ENCODE results near the gene CTXN2. TPM values are rescaled to one million over a fixed set of nuclear protein-coding genes. Genes with fewer than 3 reads are reported as not detected.

The CTXN2 gene
- total and polyA plus RNA-seq, 2 of the 13 experiments (the other 11 are each of a cell fraction or from before 2014, with no cell fraction given) = not detected

DNA sequence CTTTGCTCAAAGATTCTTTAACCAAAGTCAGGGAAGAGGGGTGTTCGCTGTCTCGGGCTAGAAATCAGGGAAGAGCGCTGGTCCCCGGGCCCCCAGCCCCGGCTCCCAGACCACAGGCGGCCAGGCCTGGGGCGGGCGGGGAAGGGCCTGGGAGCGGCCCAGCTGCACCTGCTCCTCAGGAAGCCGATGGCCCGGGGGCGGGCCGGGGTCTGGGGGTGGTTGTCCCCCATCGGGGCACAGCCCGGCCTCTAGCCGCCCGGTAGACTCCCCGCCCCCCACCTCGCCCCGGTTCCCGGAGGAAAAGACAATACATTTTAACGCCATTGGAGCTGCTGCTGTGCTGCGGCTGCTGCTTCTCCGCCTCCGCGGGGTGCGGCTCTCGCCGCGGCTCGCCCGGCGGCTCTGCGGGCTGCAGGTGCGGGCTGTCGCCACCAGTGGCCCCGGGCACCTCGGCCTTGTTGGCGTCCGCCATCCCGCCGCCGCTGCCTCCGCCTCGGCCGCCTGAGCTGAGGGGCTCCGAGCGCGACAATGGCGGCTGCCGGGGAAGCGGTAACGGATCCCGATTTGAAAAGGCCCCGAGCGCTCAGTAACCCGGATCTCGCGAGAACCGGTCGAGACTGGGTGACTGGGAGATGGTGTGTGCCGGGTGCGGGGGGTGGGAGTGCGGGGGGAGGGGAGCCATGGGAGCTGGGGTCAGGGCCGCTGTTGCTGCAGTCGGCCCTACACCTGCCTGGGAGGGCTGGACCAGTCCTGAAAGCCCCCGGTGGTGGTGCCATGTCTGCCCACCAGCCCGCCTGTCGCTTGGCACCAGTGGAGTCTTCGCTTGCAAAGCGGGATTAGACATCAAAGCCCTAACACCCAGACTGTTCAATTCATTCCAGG, 13.5 kb upstream of the CTXN2 start, which contains the start of gene MYEF2 (continued):
- TF ChIP-seq, protein P1, sequence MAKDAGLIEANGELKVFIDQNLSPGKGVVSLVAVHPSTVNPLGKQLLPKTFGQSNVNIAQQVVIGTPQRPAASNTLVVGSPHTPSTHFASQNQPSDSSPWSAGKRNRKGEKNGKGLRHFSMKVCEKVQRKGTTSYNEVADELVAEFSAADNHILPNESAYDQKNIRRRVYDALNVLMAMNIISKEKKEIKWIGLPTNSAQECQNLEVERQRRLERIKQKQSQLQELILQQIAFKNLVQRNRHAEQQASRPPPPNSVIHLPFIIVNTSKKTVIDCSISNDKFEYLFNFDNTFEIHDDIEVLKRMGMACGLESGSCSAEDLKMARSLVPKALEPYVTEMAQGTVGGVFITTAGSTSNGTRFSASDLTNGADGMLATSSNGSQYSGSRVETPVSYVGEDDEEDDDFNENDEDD (CRISPR knock-in tag; IDR thresholded peaks at IDR 0.05; ENCODE audit: borderline replicate concordance) = peak; percentile 81; the same call in 1 of the 2 replicates
- TF ChIP-seq, protein P2, sequence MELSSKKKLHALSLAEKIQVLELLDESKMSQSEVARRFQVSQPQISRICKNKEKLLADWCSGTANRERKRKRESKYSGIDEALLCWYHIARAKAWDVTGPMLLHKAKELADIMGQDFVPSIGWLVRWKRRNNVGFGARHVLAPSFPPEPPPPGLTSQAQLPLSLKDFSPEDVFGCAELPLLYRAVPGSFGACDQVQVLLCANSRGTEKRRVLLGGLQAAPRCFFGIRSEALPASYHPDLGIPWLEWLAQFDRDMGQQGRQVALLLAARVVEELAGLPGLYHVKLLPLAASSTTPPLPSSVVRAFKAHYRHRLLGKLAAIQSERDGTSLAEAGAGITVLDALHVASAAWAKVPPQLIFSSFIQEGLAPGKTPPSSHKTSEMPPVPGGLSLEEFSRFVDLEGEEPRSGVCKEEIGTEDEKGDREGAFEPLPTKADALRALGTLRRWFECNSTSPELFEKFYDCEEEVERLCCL (CRISPR knock-in tag; IDR thresholded peaks at IDR 0.05; ENCODE audit: borderline replicate concordance) = no peak
- no peak for TF ChIP-seq MZF1 (CRISPR knock-in tag; IDR thresholded peaks at IDR 0.05; ENCODE audit: borderline replicate concordance)
- TF ChIP-seq ZNF263 (CRISPR knock-in tag; IDR thresholded peaks at IDR 0.05) = no peak
- no peak for TF ChIP-seq CBX5 (CRISPR knock-in tag; IDR thresholded peaks at IDR 0.05; ENCODE audit: borderline replicate concordance)
- no peak for TF ChIP-seq TSC22D2 (CRISPR knock-in tag; IDR thresholded peaks at IDR 0.05; ENCODE audit: borderline replicate concordance)
- TF ChIP-seq, protein P3, sequence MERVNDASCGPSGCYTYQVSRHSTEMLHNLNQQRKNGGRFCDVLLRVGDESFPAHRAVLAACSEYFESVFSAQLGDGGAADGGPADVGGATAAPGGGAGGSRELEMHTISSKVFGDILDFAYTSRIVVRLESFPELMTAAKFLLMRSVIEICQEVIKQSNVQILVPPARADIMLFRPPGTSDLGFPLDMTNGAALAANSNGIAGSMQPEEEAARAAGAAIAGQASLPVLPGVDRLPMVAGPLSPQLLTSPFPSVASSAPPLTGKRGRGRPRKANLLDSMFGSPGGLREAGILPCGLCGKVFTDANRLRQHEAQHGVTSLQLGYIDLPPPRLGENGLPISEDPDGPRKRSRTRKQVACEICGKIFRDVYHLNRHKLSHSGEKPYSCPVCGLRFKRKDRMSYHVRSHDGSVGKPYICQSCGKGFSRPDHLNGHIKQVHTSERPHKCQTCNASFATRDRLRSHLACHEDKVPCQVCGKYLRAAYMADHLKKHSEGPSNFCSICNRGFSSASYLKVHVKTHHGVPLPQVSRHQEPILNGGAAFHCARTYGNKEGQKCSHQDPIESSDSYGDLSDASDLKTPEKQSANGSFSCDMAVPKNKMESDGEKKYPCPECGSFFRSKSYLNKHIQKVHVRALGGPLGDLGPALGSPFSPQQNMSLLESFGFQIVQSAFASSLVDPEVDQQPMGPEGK (CRISPR knock-in tag; IDR thresholded peaks at IDR 0.05) = no peak
- TF ChIP-seq ZNF224 (CRISPR knock-in tag; IDR thresholded peaks at IDR 0.05) = no peak
- TF ChIP-seq, protein P4, sequence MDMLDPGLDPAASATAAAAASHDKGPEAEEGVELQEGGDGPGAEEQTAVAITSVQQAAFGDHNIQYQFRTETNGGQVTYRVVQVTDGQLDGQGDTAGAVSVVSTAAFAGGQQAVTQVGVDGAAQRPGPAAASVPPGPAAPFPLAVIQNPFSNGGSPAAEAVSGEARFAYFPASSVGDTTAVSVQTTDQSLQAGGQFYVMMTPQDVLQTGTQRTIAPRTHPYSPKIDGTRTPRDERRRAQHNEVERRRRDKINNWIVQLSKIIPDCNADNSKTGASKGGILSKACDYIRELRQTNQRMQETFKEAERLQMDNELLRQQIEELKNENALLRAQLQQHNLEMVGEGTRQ (IDR thresholded peaks at IDR 0.05; ENCODE audit: low read depth, low read length) = no peak
- TF ChIP-seq, protein P4 (CRISPR knock-in tag; IDR thresholded peaks at IDR 0.05; ENCODE audit: borderline replicate concordance) = no peak
- TF ChIP-seq PAX8 (CRISPR knock-in tag; IDR thresholded peaks at IDR 0.05; ENCODE audit: borderline replicate concordance) = no peak
- no peak for TF ChIP-seq ELF1 (CRISPR knock-in tag; IDR thresholded peaks at IDR 0.05)
- TF ChIP-seq ZNF629 (CRISPR knock-in tag; conservative IDR thresholded peaks at IDR 0.05) = no peak
- TF ChIP-seq JDP2 (CRISPR knock-in tag; IDR thresholded peaks at IDR 0.05; ENCODE audit: borderline replicate concordance) = no peak; the same call in 1 of the 2 replicates

All from HepG2 (cell line).